B cell (primary cell): ENCODE data around the gene E2F2. TPM values are rescaled to one million over a fixed set of nuclear protein-coding genes. Genes with fewer than 3 reads are reported as not detected.
A peak's percentile ranks its signal among the peaks of the same experiment; 100 is the strongest.

ENCODE experiments used
- ATAC-seq: fragments of 200-7000 bp; cut with Tn5 transposase; one replicate; pipeline ENCODE4 v1.10.0; 2021; ENCODE audit warnings: low read depth, mild to moderate bottlenecking, moderate number of reproducible peaks, moderate library complexity
- CTCF ChIA-PET: fragments of 350-600 bp; sonication (Branson Sonifier 250); formaldehyde crosslinking; loops from one replicate; lab custom pipeline; 2021; ENCODE audit warnings: antibody characterized with exemption, inconsistent platforms; lab: Charles Lee
- POLR2A ChIA-PET: fragments of 350-600 bp; sonication (Branson Sonifier 250); formaldehyde crosslinking; loops from one replicate; lab custom pipeline; 2021; ENCODE audit warnings: antibody characterized with exemption; lab: Charles Lee
- DNase-seq: peaks from one replicate; pipeline ENCODE4 v3.0.0; 2013
- H2AFZ ChIP-seq: 2 replicates; pipeline ENCODE4 v1.6.1; 2012; ENCODE audit warnings: mild to moderate bottlenecking, low read depth, low read length; ENCODE audit not compliant: insufficient read depth, poor library complexity, severe bottlenecking
- H3K27ac ChIP-seq, 2 donors: 1 replicate in 1 of 2; 2 replicates in 1 of 2; pipeline ENCODE4 v1.5.1; 2012 to 2013; ENCODE audit warnings: low read length in 2 of 2, mild to moderate bottlenecking in 2 of 2, moderate library complexity in 1 of 2
- H3K27me3 ChIP-seq, 4 experiments: fragments of 200-600 bp in 1 of 4; sonication (generic) in 1 of 4; replicated peaks in 1 of 4; 1 replicate in 2 of 4; 2 replicates in 2 of 4; pipeline versions ENCODE4 v1.6.1 to v1.7.0; 2013 to 2016; ENCODE audit warnings: low read length in 3 of 4, mild to moderate bottlenecking in 2 of 4, mixed read lengths in 1 of 4, moderate library complexity in 1 of 4; ENCODE audit not compliant: insufficient read depth in 4 of 4, control insufficient read depth in 3 of 4; ENCODE audit errors: control extremely low read depth in 1 of 4
- H3K36me3 ChIP-seq, 2 experiments: replicated peaks in 1 of 2; 1 replicate in 1 of 2; 2 replicates in 1 of 2; pipeline versions ENCODE4 v1.6.1 to v1.7.1; 2013; ENCODE audit warnings: low read length in 1 of 2; ENCODE audit not compliant: insufficient read depth in 2 of 2, control insufficient read depth in 1 of 2; ENCODE audit errors: control extremely low read depth in 1 of 2, extremely low read depth in 1 of 2
- H3K4me1 ChIP-seq, 2 donors: fragments of 200-600 bp in 1 of 2; sonication (generic) in 1 of 2; 1 replicate in 1 of 2; 2 replicates in 1 of 2; pipeline versions ENCODE4 v1.5.1 to v1.6.1; 2013 to 2017; ENCODE audit warnings: low read length in 2 of 2; ENCODE audit not compliant: control insufficient read depth in 2 of 2, insufficient read depth in 2 of 2
- H3K4me2 ChIP-seq: replicated peaks from 2 replicates; pipeline ENCODE3; 2012; ENCODE audit warnings: mild to moderate bottlenecking, low read depth, low read length; ENCODE audit not compliant: poor library complexity, severe bottlenecking
- H3K4me3 ChIP-seq, 5 experiments: fragments of 200-600 bp in 1 of 5; sonication (generic) in 1 of 5; 1 replicate in 3 of 5; 2 replicates in 2 of 5; pipeline versions ENCODE4 v1.5.1 to v1.7.0; 2011 to 2016; ENCODE audit warnings: low read length in 4 of 5, mild to moderate bottlenecking in 4 of 5, low read depth in 2 of 5, control low read depth in 1 of 5, moderate library complexity in 1 of 5; ENCODE audit not compliant: insufficient read depth in 1 of 5; ENCODE audit errors: control extremely low read depth in 1 of 5, extremely low read depth in 1 of 5
- H3K79me2 ChIP-seq: fragments of 200-600 bp; sonication (generic); one replicate; pipeline ENCODE4 v1.6.0; 2016; ENCODE audit warnings: low read length; ENCODE audit not compliant: control insufficient read depth, insufficient read depth
- H3K9ac ChIP-seq: fragments of 200-600 bp; sonication (generic); 2 replicates; pipeline ENCODE4 v1.6.1; 2017; ENCODE audit warnings: mild to moderate bottlenecking, low read length, moderate library complexity
- H3K9me3 ChIP-seq, 3 donors: one replicate each; pipeline versions ENCODE4 v1.6.1 to v1.7.1; 2013; ENCODE audit warnings: low read length in 2 of 3; ENCODE audit not compliant: control insufficient read depth in 2 of 3, insufficient read depth in 1 of 3; ENCODE audit errors: control extremely low read depth in 1 of 3
- H4K20me1 ChIP-seq: 2 replicates; pipeline ENCODE4 v1.6.0; 2012; ENCODE audit warnings: mild to moderate bottlenecking, low read length; ENCODE audit not compliant: insufficient read depth, control insufficient read depth, poor library complexity, severe bottlenecking
- H3K27ac Mint-ChIP-seq: one replicate; pipeline ENCODE4 v1.8.0; 2021; ENCODE audit warnings: mixed read lengths
- H3K27me3 Mint-ChIP-seq: one replicate; pipeline ENCODE4 v1.8.0; 2021; ENCODE audit warnings: mixed read lengths
- H3K4me1 Mint-ChIP-seq: one replicate; pipeline ENCODE4 v1.8.0; 2021; ENCODE audit warnings: mixed read lengths
- H3K4me3 Mint-ChIP-seq: one replicate; pipeline ENCODE4 v1.8.0; 2021; ENCODE audit warnings: mixed read lengths
- H3K9me3 Mint-ChIP-seq: one replicate; pipeline ENCODE4 v1.8.0; 2022; ENCODE audit warnings: mixed read lengths; ENCODE audit not compliant: insufficient read depth
- CTCF ChIP-seq: fragments of 200-600 bp; IDR thresholded peaks from one replicate; pipeline ENCODE4 v1.8.0; 2022; ENCODE audit warnings: antibody characterized with exemption, mild to moderate bottlenecking
- EZH2 ChIP-seq: IDR thresholded peaks from 2 replicates; pipeline ENCODE4 v1.6.1; 2012; ENCODE audit warnings: borderline replicate concordance, low read depth, mild to moderate bottlenecking, moderate library complexity, low read length; ENCODE audit not compliant: insufficient read depth, poor library complexity, severe bottlenecking
- WGBS: methylation state at CpG from one replicate; pipeline ENCODE4 v1.1.5; 2013; ENCODE audit warnings: missing lambda C conversion rate; ENCODE audit not compliant: insufficient coverage; 5-methylcytosine and 5-hydroxymethylcytosine counted together
- intact Hi-C: fragments of 100-400 bp; cut with micrococcal nuclease; formaldehyde crosslinking; loops from one replicate; pipeline ENCODE4 v1.10.0; 2022
- polyA plus RNA-seq: library from polyadenylated mRNA; depleted of rRNA; stranded (reverse); fragments of >200 nt; gene quantifications from 2 replicates; pipeline ENCODE4 v1.2.3, GENCODE V29; 2012
- total RNA-seq, 2 donors: library from RNA; stranded (reverse); fragments of 120-200 nt in 1 of 2; gene quantifications; 1 replicate in 1 of 2; 2 replicates in 1 of 2; pipeline versions ENCODE4 v1.2.3 to v1.2.4, GENCODE V29; 2013 to 2022

E2F2 gene
- total and polyA plus RNA-seq, 2 donors (not counting 1 experiment from before 2014, with no cell fraction given) = 2.4 to 3.2 TPM

- Histone ChIP-seq H2AFZ (peak overlapping the region; percentile 87), H3K4me1 (peaks cover 36 to 54% of the 10 kb centered on the region in 2 donors), H3K4me2 (peak overlapping the region; percentile 98), H3K27ac (peak overlapping the region; percentile 88 to 95), H3K9me3 (no peaks in the 10 kb centered on the region), H4K20me1 (peaks cover 23% of the 10 kb centered on the region), H3K36me3 (peaks cover 0 to 19% of the 10 kb centered on the region in 2 experiments), H3K27me3 (no peaks in the 10 kb centered on the region), H3K9ac (peak overlapping the region; percentile 97), H3K4me3 (peak overlapping the region; percentile 44 to 75 (median 67)), H3K79me2 (peaks cover 36% of the 10 kb centered on the region)
- DNase-seq (peak; percentile 92), ATAC-seq (peak; percentile 65)
- Mint-ChIP-seq H3K27me3 (no peaks in the 10 kb centered on the region), H3K4me3 (peak overlapping the region; percentile 97), H3K27ac (peak overlapping the region; percentile 99), H3K4me1 (peaks cover 58% of the 10 kb centered on the region), H3K9me3 (no peaks in the 10 kb centered on the region)
- ChIA-PET POLR2A (interaction anchor here (1.0 to 9.5 kb wide), 14 partner anchors 9 to 224 kb away, joined by 3 to 165 read pairs (median 13); partner anchors contain the start of gene PITHD1), CTCF (interaction anchor here (0.7 to 41.7 kb wide), 16 partner anchors 9 to 362 kb away, joined by 3 to 1420 read pairs (median 7); partner anchors contain the start of gene ELOA)
- 0% methylated on average over 81 of the region's 81 CpGs for WGBS
- TF ChIP-seq EZH2 (no peak), CTCF (peak; percentile 40)
- intact Hi-C loops = loop anchor here (1.0 to 10.0 kb wide), 5 partner anchors 9 to 358 kb away; partner anchors contain the start of gene CNR2
These were observed 23.6 kb upstream of the E2F2 start for GRCh38 chr1:23554481-23555269.
